Measurements from ENCODE around the gene DNAJB6. TPM values are rescaled to one million over a fixed set of nuclear protein-coding genes. Genes with fewer than 3 reads are reported as not detected.

DNAJB6 gene
- total and polyA plus RNA-seq, 7 donors: 71.5 to 145 (median 120) TPM

DNA sequence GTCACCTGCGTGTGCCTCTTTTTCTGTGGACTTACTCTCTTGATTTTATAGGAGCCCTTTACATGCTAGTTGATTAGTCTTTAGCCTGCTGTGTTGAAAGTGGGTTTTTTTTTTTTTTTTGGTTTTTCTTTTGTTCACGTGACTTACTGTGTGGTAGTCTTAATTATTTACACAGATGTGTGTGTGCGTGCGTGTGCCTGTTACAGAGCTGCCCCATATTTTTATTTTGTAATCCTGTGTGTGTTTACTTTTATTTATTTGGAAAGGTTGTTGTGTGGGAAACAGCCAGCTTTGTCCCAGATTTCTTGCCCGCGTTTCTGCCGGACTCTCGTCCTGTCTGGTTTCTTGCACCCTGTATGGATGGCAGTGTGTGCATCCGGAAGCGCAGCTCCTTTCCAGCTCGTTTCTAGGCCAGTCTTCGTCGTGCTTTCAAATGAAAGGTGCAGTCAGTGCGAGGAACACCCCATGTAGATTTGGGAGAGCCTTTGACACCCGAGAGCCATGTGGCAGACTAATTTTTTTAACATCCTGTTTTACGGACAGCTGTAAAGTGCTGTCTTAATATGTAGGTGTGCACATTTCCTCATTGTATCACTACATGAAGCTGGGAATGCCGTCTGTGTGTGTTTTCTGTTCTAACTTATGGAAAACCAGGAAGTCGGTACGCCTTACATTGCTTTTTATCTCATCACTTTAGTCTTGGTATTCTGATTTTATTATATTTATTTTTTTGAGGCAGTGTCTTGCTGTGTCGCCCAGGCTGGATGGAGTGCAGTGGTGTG is 55.6 kb downstream of the DNAJB6 start:
- H3K27ac ChIP-seq: no peak overlapping the region
- H3K36me3 ChIP-seq: peaks cover 0 to 33% (median 11%) of the 10 kb centered on the region in 4 donors
- no peaks in the 10 kb centered on the region for H3K9me3 ChIP-seq
- TF ChIP-seq POLR2A (IDR thresholded peaks at IDR 0.05) (no peak), EP300 (IDR thresholded peaks at IDR 0.05) (no peak), POLR2AphosphoS5 (IDR thresholded peaks at IDR 0.05) (no peak)
- TF ChIP-seq, protein P1, sequence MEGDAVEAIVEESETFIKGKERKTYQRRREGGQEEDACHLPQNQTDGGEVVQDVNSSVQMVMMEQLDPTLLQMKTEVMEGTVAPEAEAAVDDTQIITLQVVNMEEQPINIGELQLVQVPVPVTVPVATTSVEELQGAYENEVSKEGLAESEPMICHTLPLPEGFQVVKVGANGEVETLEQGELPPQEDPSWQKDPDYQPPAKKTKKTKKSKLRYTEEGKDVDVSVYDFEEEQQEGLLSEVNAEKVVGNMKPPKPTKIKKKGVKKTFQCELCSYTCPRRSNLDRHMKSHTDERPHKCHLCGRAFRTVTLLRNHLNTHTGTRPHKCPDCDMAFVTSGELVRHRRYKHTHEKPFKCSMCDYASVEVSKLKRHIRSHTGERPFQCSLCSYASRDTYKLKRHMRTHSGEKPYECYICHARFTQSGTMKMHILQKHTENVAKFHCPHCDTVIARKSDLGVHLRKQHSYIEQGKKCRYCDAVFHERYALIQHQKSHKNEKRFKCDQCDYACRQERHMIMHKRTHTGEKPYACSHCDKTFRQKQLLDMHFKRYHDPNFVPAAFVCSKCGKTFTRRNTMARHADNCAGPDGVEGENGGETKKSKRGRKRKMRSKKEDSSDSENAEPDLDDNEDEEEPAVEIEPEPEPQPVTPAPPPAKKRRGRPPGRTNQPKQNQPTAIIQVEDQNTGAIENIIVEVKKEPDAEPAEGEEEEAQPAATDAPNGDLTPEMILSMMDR (IDR thresholded peaks at IDR 0.05): no peak
- H3K4me1 ChIP-seq: peaks cover 0 to 24% (median 4%) of the 10 kb centered on the region in 4 donors
- 41 to 81% methylated on average over 20 of the region's 20 CpGs for WGBS, 2 donors
- H3K27me3 ChIP-seq: no peaks in the 10 kb centered on the region
- no peak overlapping the region for H3K4me3 ChIP-seq
- DNase-seq: peak; percentile 13
- intact Hi-C loops (cut with DNase I): no loop called here

DNA sequence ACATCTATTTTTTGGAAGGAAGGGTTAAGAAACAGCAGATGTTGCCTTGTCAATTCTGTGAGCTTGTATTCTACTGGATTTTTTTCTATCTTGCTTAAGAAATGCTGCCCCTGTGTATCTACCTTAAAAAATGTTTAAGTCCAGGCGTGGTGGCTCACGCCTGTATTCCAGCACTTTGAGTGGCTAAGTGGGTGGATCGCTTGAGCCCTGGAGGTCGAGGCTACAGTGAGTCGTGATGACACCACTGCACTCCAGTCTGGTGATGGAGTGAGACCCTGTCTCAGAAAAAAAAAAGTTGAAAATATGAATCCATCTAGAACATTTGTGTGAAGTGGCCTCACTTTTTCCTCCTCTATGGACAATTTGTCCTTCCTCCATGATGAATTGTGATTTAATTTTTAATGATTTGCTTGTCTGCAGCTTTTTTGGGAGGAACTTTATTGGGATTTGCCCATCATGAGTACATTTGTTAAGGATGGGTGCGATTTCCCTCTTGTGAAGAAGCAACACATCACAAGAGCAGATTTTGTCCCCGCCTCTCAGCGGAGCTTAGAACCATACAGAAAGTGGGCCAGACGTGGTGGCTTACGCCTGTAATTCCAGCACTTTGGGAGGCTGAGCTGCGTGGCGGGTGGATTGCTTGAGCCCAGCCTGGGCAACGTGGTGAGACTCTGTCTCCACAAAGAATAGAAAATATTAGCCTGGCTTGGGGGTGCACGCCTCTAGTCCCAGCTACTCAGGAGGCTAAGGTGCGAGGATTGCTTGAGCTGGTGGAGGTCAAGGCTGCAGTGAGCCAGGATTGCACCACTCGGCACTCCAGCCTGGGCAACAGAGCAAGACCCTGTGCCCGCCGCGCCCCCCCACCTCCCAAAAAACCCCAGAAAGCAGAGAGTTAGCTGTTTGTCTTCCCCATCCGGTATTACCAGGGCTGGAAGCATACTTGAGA is 57.7 kb downstream of the DNAJB6 start:
- TF ChIP-seq POLR2A (IDR thresholded peaks at IDR 0.05) (no peak), POLR2AphosphoS5 (IDR thresholded peaks at IDR 0.05) (no peak), EP300 (IDR thresholded peaks at IDR 0.05) (no peak)
- TF ChIP-seq, protein P1 (IDR thresholded peaks at IDR 0.05): no peak
- no peak overlapping the region for H3K4me3 ChIP-seq
- WGBS, 2 donors: 96% methylated on average over 20 of the region's 20 CpGs
- H3K27ac ChIP-seq: no peak overlapping the region
- intact Hi-C loops (cut with DNase I): no loop called here
- DNase-seq: peak; percentile 12
- H3K27me3 ChIP-seq: no peaks in the 10 kb centered on the region
- H3K4me1 ChIP-seq: peaks cover 0 to 41% (median 21%) of the 10 kb centered on the region in 4 donors
- H3K9me3 ChIP-seq: no peaks in the 10 kb centered on the region
- H3K36me3 ChIP-seq: peaks cover 0 to 38% (median 11%) of the 10 kb centered on the region in 4 donors

DNA sequence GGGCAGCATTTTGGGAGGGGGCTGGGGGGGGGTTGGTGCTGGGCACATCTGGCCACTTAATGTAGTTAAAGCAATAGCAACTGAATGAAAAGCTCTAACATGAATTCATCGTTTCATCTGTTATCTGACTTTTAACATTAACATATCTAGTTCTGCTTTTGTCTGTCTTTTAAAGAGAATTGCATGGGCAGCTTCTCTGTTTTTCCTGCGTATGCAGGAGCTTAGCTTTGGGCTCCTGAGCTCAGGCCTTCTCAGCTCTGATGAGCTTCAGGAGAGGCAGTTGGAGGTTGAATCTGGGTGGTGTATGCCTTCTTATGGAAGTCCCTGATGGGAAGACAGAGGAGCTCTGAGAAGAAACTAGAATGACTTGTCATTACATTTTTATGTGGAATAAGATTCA is 58.4 kb downstream of the DNAJB6 start:
- H3K36me3 ChIP-seq: peaks cover 0 to 38% (median 10%) of the 10 kb centered on the region in 4 donors

DNA sequence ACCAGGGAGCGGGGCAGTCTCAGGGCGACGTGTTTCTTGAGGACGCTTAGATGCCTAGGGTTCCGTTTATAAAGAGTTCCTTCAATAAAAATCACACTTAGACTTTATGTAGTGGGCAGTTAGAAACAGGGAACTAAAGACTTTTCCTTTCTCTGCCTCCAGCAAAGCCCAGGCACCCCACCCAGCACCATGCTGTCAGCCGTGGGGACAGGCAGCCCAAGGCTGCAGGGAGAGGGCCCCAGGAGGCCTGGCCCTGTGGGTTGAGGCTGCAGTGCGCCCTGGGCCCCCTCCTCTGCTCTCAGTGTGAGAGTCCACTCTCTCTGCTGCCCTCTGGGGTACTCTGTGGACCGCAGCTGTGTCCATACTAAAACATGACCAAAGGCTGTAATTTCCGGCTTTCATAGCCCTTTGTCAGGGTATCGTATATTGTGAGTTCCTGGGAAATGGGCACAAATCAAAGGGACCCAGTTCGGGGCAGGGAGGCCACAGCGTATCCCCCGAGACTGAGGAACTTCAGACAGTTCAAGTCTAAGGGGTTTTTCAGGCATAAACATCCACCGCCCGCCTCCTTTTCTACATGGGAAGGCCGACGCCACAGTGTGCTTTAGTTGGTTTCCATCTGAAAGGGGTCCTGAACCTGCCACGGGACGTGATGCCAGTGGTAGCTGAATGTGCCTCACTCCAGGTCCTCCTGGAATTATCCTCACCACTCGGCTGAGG is 59.7 kb downstream of the DNAJB6 start:
- peaks cover 0 to 34% (median 21%) of the 10 kb centered on the region in 4 donors for H3K4me1 ChIP-seq

More for the DNA sequence above, 58.4 kb downstream of the DNAJB6 start:
- Histone ChIP-seq H3K27me3 (no peaks in the 10 kb centered on the region), H3K9me3 (no peaks in the 10 kb centered on the region), H3K4me1 (peaks cover 0 to 35% (median 21%) of the 10 kb centered on the region in 4 donors), H3K4me3 (no peak overlapping the region), H3K27ac (no peak overlapping the region)
- TF ChIP-seq, protein P1 (IDR thresholded peaks at IDR 0.05): no peak
- TF ChIP-seq EP300 (IDR thresholded peaks at IDR 0.05) (no peak), POLR2A (IDR thresholded peaks at IDR 0.05) (no peak), POLR2AphosphoS5 (IDR thresholded peaks at IDR 0.05) (no peak)
- no peak for DNase-seq
- intact Hi-C loops (cut with DNase I): no loop called here
- 78 to 89% methylated on average over 2 of the region's 2 CpGs for WGBS, 2 donors

More for the DNA sequence above, 59.7 kb downstream of the DNAJB6 start:
- H3K4me3 ChIP-seq: no peak overlapping the region
- H3K36me3 ChIP-seq: peaks cover 0 to 27% (median 5%) of the 10 kb centered on the region in 4 donors
- peak overlapping the region in 1 of 4 donors; percentile 15 for H3K27ac ChIP-seq
- TF ChIP-seq EP300 (IDR thresholded peaks at IDR 0.05) (no peak), POLR2AphosphoS5 (IDR thresholded peaks at IDR 0.05) (no peak), POLR2A (IDR thresholded peaks at IDR 0.05) (no peak)
- TF ChIP-seq, protein P1 (IDR thresholded peaks at IDR 0.05): no peak
- WGBS, 2 donors: 95 to 96% methylated on average over 20 of the region's 20 CpGs
- intact Hi-C loops (cut with DNase I): no loop called here
- DNase-seq: peak; percentile 38
- no peaks in the 10 kb centered on the region for H3K9me3 ChIP-seq
- no peaks in the 10 kb centered on the region for H3K27me3 ChIP-seq
